HepG2 (cell line): ENCODE measurements around the gene COQ8A. TPM values are rescaled to one million over a fixed set of nuclear protein-coding genes. Genes with fewer than 3 reads are reported as not detected.

Experiments used
- DNMT3B ChIP-seq: conservative IDR thresholded peaks from 2 replicates; pipeline ENCODE4 v1.6.1; 2016; ENCODE audit warnings: missing biosample characterization, control low read depth
- DPF2 ChIP-seq: sonication (generic); formaldehyde crosslinking; IDR thresholded peaks from 2 replicates; pipeline ENCODE4 v1.4.0; 2020; ENCODE audit warnings: mild to moderate bottlenecking, low read depth, missing genetic modification reagents, borderline replicate concordance
- ELF4 ChIP-seq: sonication (generic); formaldehyde crosslinking; IDR thresholded peaks from 2 replicates; pipeline ENCODE4 v1.5.0; 2020; ENCODE audit warnings: missing genetic modification reagents, mild to moderate bottlenecking, moderate library complexity, borderline replicate concordance
- KAT8 ChIP-seq: IDR thresholded peaks from 2 replicates; pipeline ENCODE4 v1.6.1; 2016; ENCODE audit warnings: missing genetic modification reagents, missing compliant biosample characterization
- MAFK ChIP-seq, 2 experiments: IDR thresholded peaks in 1 of 2; conservative IDR thresholded peaks in 1 of 2; 2 replicates each; pipeline ENCODE4 v1.6.1; 2011; ENCODE audit warnings: improper control_type of control experiment in 2 of 2, low read length in 2 of 2
- MAZ ChIP-seq, 2 experiments: sonication (generic) in 1 of 2; formaldehyde crosslinking in 1 of 2; IDR thresholded peaks; 2 replicates each; pipeline versions ENCODE4 v1.5.0 to v1.6.1; 2012 to 2020; ENCODE audit warnings: low read depth in 2 of 2, mild to moderate bottlenecking in 2 of 2, borderline replicate concordance in 1 of 2, improper control_type of control experiment in 1 of 2, low read length in 1 of 2, missing genetic modification reagents in 1 of 2, moderate library complexity in 1 of 2
- NFKB2 ChIP-seq: sonication (generic); formaldehyde crosslinking; IDR thresholded peaks from 2 replicates; pipeline ENCODE4 v1.4.0; 2020; ENCODE audit warnings: missing genetic modification reagents, borderline replicate concordance
- SAFB2 ChIP-seq: sonication (generic); formaldehyde crosslinking; IDR thresholded peaks from 2 replicates; pipeline ENCODE4 v1.5.1; 2020; ENCODE audit warnings: missing genetic modification reagents, low read depth, mild to moderate bottlenecking, borderline replicate concordance
- SRSF1 ChIP-seq: fragments of 200-400 bp; formaldehyde crosslinking; optimal IDR thresholded peaks from 2 replicates; pipeline ENCODE3; 2017; ENCODE audit warnings: mild to moderate bottlenecking, low read depth, low read length, moderate library complexity
- TARDBP ChIP-seq: sonication (generic); formaldehyde crosslinking; IDR thresholded peaks from 2 replicates; pipeline ENCODE4 v1.8.0; 2022; ENCODE audit warnings: mild to moderate bottlenecking, missing genetic modification reagents
- TOPORS ChIP-seq: sonication (generic); formaldehyde crosslinking; IDR thresholded peaks from 2 replicates; pipeline ENCODE4 v1.8.0; 2023; ENCODE audit warnings: mild to moderate bottlenecking, missing genetic modification reagents
- ZC3H13 ChIP-seq: sonication (generic); formaldehyde crosslinking; IDR thresholded peaks from 2 replicates; pipeline ENCODE4 v1.8.1; 2023; ENCODE audit warnings: mild to moderate bottlenecking, missing genetic modification reagents, moderate library complexity
- ZNF468 ChIP-seq: sonication (generic); formaldehyde crosslinking; IDR thresholded peaks from 2 replicates; pipeline ENCODE4 v1.8.0; 2022; ENCODE audit warnings: mild to moderate bottlenecking, moderate library complexity, missing genetic modification reagents
- ZNF547 ChIP-seq: sonication (generic); formaldehyde crosslinking; IDR thresholded peaks from 2 replicates; pipeline ENCODE4 v1.5.1; 2020; ENCODE audit warnings: mild to moderate bottlenecking, missing genetic modification reagents
- ZNF570 ChIP-seq: sonication (generic); formaldehyde crosslinking; IDR thresholded peaks from 2 replicates; pipeline ENCODE4 v1.4.0; 2020; ENCODE audit warnings: mild to moderate bottlenecking, missing genetic modification reagents, borderline replicate concordance
- ZNF792 ChIP-seq: IDR thresholded peaks from 2 replicates; pipeline ENCODE4 v1.6.1; 2016
- ZSCAN29 ChIP-seq: sonication (generic); formaldehyde crosslinking; conservative IDR thresholded peaks from 2 replicates; pipeline ENCODE4 v1.4.0; 2020; ENCODE audit warnings: mild to moderate bottlenecking, missing genetic modification reagents
- polyA plus RNA-seq, 8 experiments: library from polyadenylated mRNA; depleted of rRNA in 3 of 8; stranded (reverse) in 7 of 8; unstranded in 1 of 8; fragments of >200 nt; fragmentation: Illumina TruSeq in 4 of 8; extraction: Trizol in 4 of 8; gene quantifications; 2 replicates each; pipeline versions ENCODE4 v1.2.1 to v1.2.3, GENCODE V29; 2011 to 2016; ENCODE audit warnings: low read depth in 4 of 8, missing spikeins in 1 of 8, mixed read lengths in 1 of 8; ENCODE audit not compliant: insufficient read depth in 1 of 8
- total RNA-seq, 5 experiments: library from RNA; depleted of rRNA; stranded (reverse); fragments of >200 nt; fragmentation: Illumina TruSeq; extraction: Trizol; gene quantifications; 2 replicates each; pipeline ENCODE4 v1.2.3, GENCODE V29; 2016; ENCODE audit warnings: low read depth in 1 of 5
- TF ChIP-seq, protein P1 (sequence below): sonication (generic); formaldehyde crosslinking; IDR thresholded peaks from 2 replicates; pipeline ENCODE4 v1.5.1; 2020; ENCODE audit warnings: mild to moderate bottlenecking, missing genetic modification reagents
- TF ChIP-seq, protein P2 (sequence below): IDR thresholded peaks from 2 replicates; pipeline ENCODE4 v1.6.1; 2018; ENCODE audit warnings: missing genetic modification reagents, mild to moderate bottlenecking, missing compliant biosample characterization
- TF ChIP-seq, protein P3 (sequence below): sonication (generic); formaldehyde crosslinking; IDR thresholded peaks from 2 replicates; pipeline ENCODE4 v1.4.0; 2020; ENCODE audit warnings: low read depth, missing genetic modification reagents

Gene COQ8A
- total and polyA plus RNA-seq, 2 of the 13 experiments (the other 11 are each of a cell fraction or from before 2014, with no cell fraction given): 60.4 to 88.7 TPM

DNA sequence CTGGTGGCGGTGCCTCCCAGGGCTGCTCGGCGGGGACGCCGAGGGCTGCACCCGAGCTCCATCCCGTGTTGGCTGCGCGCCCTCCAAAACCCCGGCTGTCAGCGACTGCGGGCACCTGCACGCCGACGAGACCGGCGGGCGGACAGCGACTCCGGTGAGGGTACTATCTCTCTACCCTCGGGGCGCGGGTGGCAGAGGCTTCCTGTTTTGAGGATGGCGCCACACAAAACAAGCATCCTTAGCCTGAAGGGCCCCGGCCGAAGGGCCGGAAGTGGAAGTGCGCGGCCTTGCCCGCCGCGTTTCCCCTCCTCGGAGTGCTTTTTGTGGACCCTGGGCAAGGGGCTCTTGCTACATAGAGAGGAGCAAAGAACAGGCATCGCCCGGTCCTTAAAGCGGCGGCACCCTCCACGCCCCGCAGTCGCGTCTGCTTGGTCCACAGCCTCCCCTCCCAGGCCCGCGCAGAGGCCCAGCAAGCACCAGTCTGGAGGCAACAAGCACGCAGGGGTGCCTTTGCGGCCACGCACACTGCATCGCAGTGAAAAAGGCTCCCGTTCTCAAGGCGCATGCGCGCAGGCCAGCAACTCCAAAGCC is 561 bp upstream of the COQ8A start (continued):
- no peak for TF ChIP-seq MAZ (IDR thresholded peaks at IDR 0.05; ENCODE audit: borderline replicate concordance, low read depth, low read length)
- TF ChIP-seq MAZ (CRISPR knock-in tag; IDR thresholded peaks at IDR 0.05; ENCODE audit: low read depth): peak; percentile 24; the same call in 1 of the 2 replicates
- no peak for TF ChIP-seq ZC3H13 (CRISPR knock-in tag)
- 0 out of 2 replicates have a peak, but pooled peaks have one; percentile 33 for TF ChIP-seq DPF2 (CRISPR knock-in tag)
- TF ChIP-seq, protein P1, sequence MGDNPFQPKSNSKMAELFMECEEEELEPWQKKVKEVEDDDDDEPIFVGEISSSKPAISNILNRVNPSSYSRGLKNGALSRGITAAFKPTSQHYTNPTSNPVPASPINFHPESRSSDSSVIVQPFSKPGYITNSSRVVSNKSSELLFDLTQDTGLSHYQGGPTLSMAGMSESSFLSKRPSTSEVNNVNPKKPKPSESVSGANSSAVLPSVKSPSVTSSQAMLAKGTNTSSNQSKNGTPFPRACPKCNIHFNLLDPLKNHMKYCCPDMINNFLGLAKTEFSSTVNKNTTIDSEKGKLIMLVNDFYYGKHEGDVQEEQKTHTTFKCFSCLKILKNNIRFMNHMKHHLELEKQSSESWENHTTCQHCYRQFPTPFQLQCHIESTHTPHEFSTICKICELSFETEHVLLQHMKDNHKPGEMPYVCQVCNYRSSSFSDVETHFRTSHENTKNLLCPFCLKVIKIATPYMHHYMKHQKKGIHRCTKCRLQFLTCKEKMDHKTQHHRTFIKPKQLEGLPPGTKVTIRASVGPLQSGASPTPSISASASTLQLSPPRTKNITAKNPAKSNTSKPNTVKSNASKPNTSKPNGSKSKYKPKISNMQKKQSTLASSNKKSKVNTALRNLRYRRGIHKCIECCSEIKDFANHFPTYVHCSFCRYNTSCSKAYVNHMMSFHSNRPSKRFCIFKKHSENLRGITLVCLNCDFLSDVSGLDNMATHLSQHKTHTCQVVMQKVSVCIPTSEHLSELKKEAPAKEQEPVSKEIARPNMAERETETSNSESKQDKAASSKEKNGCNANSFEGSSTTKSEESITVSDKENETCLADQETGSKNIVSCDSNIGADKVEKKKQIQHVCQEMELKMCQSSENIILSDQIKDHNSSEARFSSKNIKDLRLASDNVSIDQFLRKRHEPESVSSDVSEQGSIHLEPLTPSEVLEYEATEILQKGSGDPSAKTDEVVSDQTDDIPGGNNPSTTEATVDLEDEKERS (CRISPR knock-in tag): peak; percentile 77; the same call in 1 of the 2 replicates
- 0 out of 2 replicates have a peak, but pooled peaks have one; percentile 18 for TF ChIP-seq SAFB2 (CRISPR knock-in tag)
- 0 out of 2 replicates have a peak, but pooled peaks have one; percentile 32 for TF ChIP-seq ZNF468 (CRISPR knock-in tag)
- no peak for TF ChIP-seq ZSCAN29 (CRISPR knock-in tag)
- 0 out of 2 replicates have a peak, but pooled peaks have one; percentile 27 for TF ChIP-seq ZNF570 (CRISPR knock-in tag)
- peak; percentile 93 for TF ChIP-seq KAT8 (CRISPR knock-in tag)
- 0 out of 2 replicates have a peak, but pooled peaks have one; percentile 9 for TF ChIP-seq TOPORS (CRISPR knock-in tag)
- no peak for TF ChIP-seq MAFK (conservative IDR thresholded peaks at IDR 0.05 in 1 of 2, IDR thresholded peaks at IDR 0.05 in 1 of 2; ENCODE audit: low read length in 2 of 2)
- peak; percentile 80; the same call in 1 of the 2 replicates for TF ChIP-seq ELF4
- no peak; the same call in none of the 2 replicates for TF ChIP-seq ZNF547
- TF ChIP-seq, protein P2, sequence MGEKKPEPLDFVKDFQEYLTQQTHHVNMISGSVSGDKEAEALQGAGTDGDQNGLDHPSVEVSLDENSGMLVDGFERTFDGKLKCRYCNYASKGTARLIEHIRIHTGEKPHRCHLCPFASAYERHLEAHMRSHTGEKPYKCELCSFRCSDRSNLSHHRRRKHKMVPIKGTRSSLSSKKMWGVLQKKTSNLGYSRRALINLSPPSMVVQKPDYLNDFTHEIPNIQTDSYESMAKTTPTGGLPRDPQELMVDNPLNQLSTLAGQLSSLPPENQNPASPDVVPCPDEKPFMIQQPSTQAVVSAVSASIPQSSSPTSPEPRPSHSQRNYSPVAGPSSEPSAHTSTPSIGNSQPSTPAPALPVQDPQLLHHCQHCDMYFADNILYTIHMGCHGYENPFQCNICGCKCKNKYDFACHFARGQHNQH (CRISPR knock-in tag): peak; percentile 82
- peak; percentile 56; the same call in 1 of the 2 replicates for TF ChIP-seq ZNF792 (CRISPR knock-in tag)
- peak; percentile 71; the same call in 1 of the 2 replicates for TF ChIP-seq NFKB2
- TF ChIP-seq SRSF1: peak; percentile 14
- peak; percentile 57; the same call in 1 of the 2 replicates for TF ChIP-seq DNMT3B
- no peak for TF ChIP-seq TARDBP (CRISPR knock-in tag)
- TF ChIP-seq, protein P3, sequence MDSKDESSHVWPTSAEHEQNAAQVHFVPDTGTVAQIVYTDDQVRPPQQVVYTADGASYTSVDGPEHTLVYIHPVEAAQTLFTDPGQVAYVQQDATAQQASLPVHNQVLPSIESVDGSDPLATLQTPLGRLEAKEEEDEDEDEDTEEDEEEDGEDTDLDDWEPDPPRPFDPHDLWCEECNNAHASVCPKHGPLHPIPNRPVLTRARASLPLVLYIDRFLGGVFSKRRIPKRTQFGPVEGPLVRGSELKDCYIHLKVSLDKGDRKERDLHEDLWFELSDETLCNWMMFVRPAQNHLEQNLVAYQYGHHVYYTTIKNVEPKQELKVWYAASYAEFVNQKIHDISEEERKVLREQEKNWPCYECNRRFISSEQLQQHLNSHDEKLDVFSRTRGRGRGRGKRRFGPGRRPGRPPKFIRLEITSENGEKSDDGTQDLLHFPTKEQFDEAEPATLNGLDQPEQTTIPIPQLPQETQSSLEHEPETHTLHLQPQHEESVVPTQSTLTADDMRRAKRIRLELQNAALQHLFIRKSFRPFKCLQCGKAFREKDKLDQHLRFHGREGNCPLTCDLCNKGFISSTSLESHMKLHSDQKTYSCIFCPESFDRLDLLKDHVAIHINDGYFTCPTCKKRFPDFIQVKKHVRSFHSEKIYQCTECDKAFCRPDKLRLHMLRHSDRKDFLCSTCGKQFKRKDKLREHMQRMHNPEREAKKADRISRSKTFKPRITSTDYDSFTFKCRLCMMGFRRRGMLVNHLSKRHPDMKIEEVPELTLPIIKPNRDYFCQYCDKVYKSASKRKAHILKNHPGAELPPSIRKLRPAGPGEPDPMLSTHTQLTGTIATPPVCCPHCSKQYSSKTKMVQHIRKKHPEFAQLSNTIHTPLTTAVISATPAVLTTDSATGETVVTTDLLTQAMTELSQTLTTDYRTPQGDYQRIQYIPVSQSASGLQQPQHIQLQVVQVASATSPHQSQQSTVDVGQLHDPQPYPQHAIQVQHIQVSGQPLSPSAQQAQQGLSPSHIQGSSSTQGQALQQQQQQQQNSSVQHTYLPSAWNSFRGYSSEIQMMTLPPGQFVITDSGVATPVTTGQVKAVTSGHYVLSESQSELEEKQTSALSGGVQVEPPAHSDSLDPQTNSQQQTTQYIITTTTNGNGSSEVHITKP (CRISPR knock-in tag): 0 out of 2 replicates have a peak, but pooled peaks have one; percentile 31
